Stimulated activated CD4-positive, alpha-beta T cell treated with anti-CD3 and anti-CD28 coated beads, TNF-alpha, amount 100 ng/mL, for 1 hour (primary cell): ENCODE results near the gene ARHGEF33.

ENCODE experiments used
- DNase-seq, 3 donors: peaks; one replicate each; pipeline ENCODE4 v3.0.0-alpha.2; 2020; ENCODE audit warnings: low read depth in 3 of 3, low spot score in 1 of 3

The ARHGEF33 gene

GRCh38 chr2:39013871-39014270, 124.2 kb downstream of the ARHGEF33 start:
- DNase-seq: no peak

GRCh38 chr2:39015424-39015823, 125.7 kb downstream of the ARHGEF33 start:
- no peak for DNase-seq

- no peak for DNase-seq
These were observed 127.7 kb downstream of the ARHGEF33 start for GRCh38 chr2:39017334-39017733.

GRCh38 chr2:39018638-39019037, 129.0 kb downstream of the ARHGEF33 start:
- no peak for DNase-seq

- DNase-seq: no peak
These were observed 130.7 kb downstream of the ARHGEF33 start for GRCh38 chr2:39020383-39020782.

GRCh38 chr2:39022642-39023235, 133.1 kb downstream of the ARHGEF33 start:
- no peak for DNase-seq

- no peak for DNase-seq
These were observed 134.0 kb downstream of the ARHGEF33 start for GRCh38 chr2:39023649-39024048.

GRCh38 chr2:39024833-39025232, 135.2 kb downstream of the ARHGEF33 start:
- no peak for DNase-seq
